ENCODE data around the gene LRIG3.
"Not testable (repeated sequence)": the region's sequence is repeated elsewhere in the genome, so short reads cannot be mapped to it uniquely, and the experiment has no call there.

The LRIG3 gene

GRCh38 chr12:58905422-58905821, 14.9 kb downstream of the LRIG3 start:
- WGBS, 2 experiments, result 96 to 97% methylated on average over 9 of the region's 9 CpGs
- H3K4me1 ChIP-seq (ENCODE audit: control insufficient read depth, insufficient read depth, low read length), result no peaks in the 10 kb centered on the region

GRCh38 chr12:58902726-58903125, 17.6 kb downstream of the LRIG3 start:
- H3K4me3 ChIP-seq (ENCODE audit: insufficient read depth, low read depth, low read length); H3K27ac ChIP-seq (ENCODE audit: insufficient read depth, low read depth, low read length, poor library complexity, severe bottlenecking); H3K27me3 ChIP-seq (ENCODE audit: control insufficient read depth, insufficient read depth, low read length, poor library complexity, severe bottlenecking); H3K9me3 ChIP-seq (ENCODE audit: control insufficient read depth, low read length); H3K4me1 ChIP-seq (ENCODE audit: control insufficient read depth, insufficient read depth, low read length): not testable (repeated sequence)
- WGBS, 2 experiments, result 95 to 100% methylated on average over 1 of the region's 1 CpG
- peaks cover 21% of the 10 kb centered on the region for H3K36me3 ChIP-seq (ENCODE audit: control insufficient read depth, insufficient read depth, low read length)

More at GRCh38 chr12:58905422-58905821, 14.9 kb downstream of the LRIG3 start:
- no peak overlapping the region for H3K4me3 ChIP-seq (ENCODE audit: insufficient read depth, low read depth, low read length)
- H3K36me3 ChIP-seq (ENCODE audit: control insufficient read depth, insufficient read depth, low read length), result peaks cover 18% of the 10 kb centered on the region
- no peaks in the 10 kb centered on the region for H3K27me3 ChIP-seq (ENCODE audit: control insufficient read depth, insufficient read depth, low read length, poor library complexity, severe bottlenecking)
- H3K27ac ChIP-seq (ENCODE audit: insufficient read depth, low read depth, low read length, poor library complexity, severe bottlenecking), result no peak overlapping the region
- no peaks in the 10 kb centered on the region for H3K9me3 ChIP-seq (ENCODE audit: control insufficient read depth, low read length)

- peaks cover 21% of the 10 kb centered on the region for H3K36me3 ChIP-seq (ENCODE audit: control insufficient read depth, insufficient read depth, low read length)
These were observed 18.6 kb downstream of the LRIG3 start for GRCh38 chr12:58901664-58902063.

GRCh38 chr12:58897969-58898368, 22.3 kb downstream of the LRIG3 start:
- Histone ChIP-seq H3K4me1 (ENCODE audit: control insufficient read depth, insufficient read depth, low read length) (no peaks in the 10 kb centered on the region), H3K9me3 (ENCODE audit: control insufficient read depth, low read length) (no peaks in the 10 kb centered on the region), H3K4me3 (ENCODE audit: insufficient read depth, low read depth, low read length) (no peak overlapping the region), H3K27me3 (ENCODE audit: control insufficient read depth, insufficient read depth, low read length, poor library complexity, severe bottlenecking) (no peaks in the 10 kb centered on the region), H3K27ac (ENCODE audit: insufficient read depth, low read depth, low read length, poor library complexity, severe bottlenecking) (no peak overlapping the region), H3K36me3 (ENCODE audit: control insufficient read depth, insufficient read depth, low read length) (peaks cover 8% of the 10 kb centered on the region)
- WGBS, 2 experiments, result 94 to 97% methylated on average over 4 of the region's 4 CpGs

More at GRCh38 chr12:58901664-58902063, 18.6 kb downstream of the LRIG3 start:
- H3K27me3 ChIP-seq (ENCODE audit: control insufficient read depth, insufficient read depth, low read length, poor library complexity, severe bottlenecking), result no peaks in the 10 kb centered on the region
- WGBS, 2 experiments, result 94 to 97% methylated on average over 4 of the region's 5 CpGs
- no peak overlapping the region for H3K27ac ChIP-seq (ENCODE audit: insufficient read depth, low read depth, low read length, poor library complexity, severe bottlenecking)
- no peaks in the 10 kb centered on the region for H3K9me3 ChIP-seq (ENCODE audit: control insufficient read depth, low read length)
- H3K4me1 ChIP-seq (ENCODE audit: control insufficient read depth, insufficient read depth, low read length), result no peaks in the 10 kb centered on the region
- H3K4me3 ChIP-seq (ENCODE audit: insufficient read depth, low read depth, low read length), result no peak overlapping the region

GRCh38 chr12:58896278-58896677, 24.0 kb downstream of the LRIG3 start:
- no peak overlapping the region for H3K4me3 ChIP-seq (ENCODE audit: insufficient read depth, low read depth, low read length)
- H3K27ac ChIP-seq (ENCODE audit: insufficient read depth, low read depth, low read length, poor library complexity, severe bottlenecking), result no peak overlapping the region
- WGBS, 2 experiments, result 88 to 93% methylated on average over 1 of the region's 1 CpG
- peaks cover 8% of the 10 kb centered on the region for H3K36me3 ChIP-seq (ENCODE audit: control insufficient read depth, insufficient read depth, low read length)
- H3K9me3 ChIP-seq (ENCODE audit: control insufficient read depth, low read length), result no peaks in the 10 kb centered on the region
- no peaks in the 10 kb centered on the region for H3K4me1 ChIP-seq (ENCODE audit: control insufficient read depth, insufficient read depth, low read length)
- H3K27me3 ChIP-seq (ENCODE audit: control insufficient read depth, insufficient read depth, low read length, poor library complexity, severe bottlenecking), result no peaks in the 10 kb centered on the region

- WGBS, 2 experiments, result 93 to 96% methylated on average over 4 of the region's 4 CpGs
- Histone ChIP-seq H3K27me3 (ENCODE audit: control insufficient read depth, insufficient read depth, low read length, poor library complexity, severe bottlenecking) (no peaks in the 10 kb centered on the region), H3K4me1 (ENCODE audit: control insufficient read depth, insufficient read depth, low read length) (no peaks in the 10 kb centered on the region), H3K36me3 (ENCODE audit: control insufficient read depth, insufficient read depth, low read length) (peaks cover 8% of the 10 kb centered on the region), H3K4me3 (ENCODE audit: insufficient read depth, low read depth, low read length) (no peak overlapping the region), H3K27ac (ENCODE audit: insufficient read depth, low read depth, low read length, poor library complexity, severe bottlenecking) (no peak overlapping the region), H3K9me3 (ENCODE audit: control insufficient read depth, low read length) (no peaks in the 10 kb centered on the region)
These were observed 25.3 kb downstream of the LRIG3 start for GRCh38 chr12:58895053-58895452.

- Histone ChIP-seq H3K4me1 (ENCODE audit: control insufficient read depth, insufficient read depth, low read length) (no peaks in the 10 kb centered on the region), H3K27me3 (ENCODE audit: control insufficient read depth, insufficient read depth, low read length, poor library complexity, severe bottlenecking) (no peaks in the 10 kb centered on the region), H3K36me3 (ENCODE audit: control insufficient read depth, insufficient read depth, low read length) (peaks cover 12% of the 10 kb centered on the region), H3K9me3 (ENCODE audit: control insufficient read depth, low read length) (no peaks in the 10 kb centered on the region), H3K27ac (ENCODE audit: insufficient read depth, low read depth, low read length, poor library complexity, severe bottlenecking) (no peak overlapping the region), H3K4me3 (ENCODE audit: insufficient read depth, low read depth, low read length) (no peak overlapping the region)
- WGBS, 2 experiments, result 95 to 97% methylated on average over 6 of the region's 6 CpGs
These were observed 26.3 kb downstream of the LRIG3 start for GRCh38 chr12:58894040-58894439.

GRCh38 chr12:58893495-58893894, 26.8 kb downstream of the LRIG3 start:
- 92 to 98% methylated on average over 3 of the region's 3 CpGs for WGBS, 2 experiments
- H3K27ac ChIP-seq (ENCODE audit: insufficient read depth, low read depth, low read length, poor library complexity, severe bottlenecking), result no peak overlapping the region
- H3K9me3 ChIP-seq (ENCODE audit: control insufficient read depth, low read length), result no peaks in the 10 kb centered on the region
- H3K4me3 ChIP-seq (ENCODE audit: insufficient read depth, low read depth, low read length), result no peak overlapping the region
- peaks cover 17% of the 10 kb centered on the region for H3K36me3 ChIP-seq (ENCODE audit: control insufficient read depth, insufficient read depth, low read length)
- H3K4me1 ChIP-seq (ENCODE audit: control insufficient read depth, insufficient read depth, low read length), result no peaks in the 10 kb centered on the region
- no peaks in the 10 kb centered on the region for H3K27me3 ChIP-seq (ENCODE audit: control insufficient read depth, insufficient read depth, low read length, poor library complexity, severe bottlenecking)

GRCh38 chr12:58889557-58889956, 30.7 kb downstream of the LRIG3 start:
- 93 to 94% methylated on average over 6 of the region's 6 CpGs for WGBS, 2 experiments
- H3K36me3 ChIP-seq (ENCODE audit: control insufficient read depth, insufficient read depth, low read length), result peaks cover 28% of the 10 kb centered on the region
- H3K4me3 ChIP-seq (ENCODE audit: insufficient read depth, low read depth, low read length), result no peak overlapping the region
- no peaks in the 10 kb centered on the region for H3K4me1 ChIP-seq (ENCODE audit: control insufficient read depth, insufficient read depth, low read length)
- no peak overlapping the region for H3K27ac ChIP-seq (ENCODE audit: insufficient read depth, low read depth, low read length, poor library complexity, severe bottlenecking)
- H3K27me3 ChIP-seq (ENCODE audit: control insufficient read depth, insufficient read depth, low read length, poor library complexity, severe bottlenecking), result no peaks in the 10 kb centered on the region
- H3K9me3 ChIP-seq (ENCODE audit: control insufficient read depth, low read length), result no peaks in the 10 kb centered on the region

- no peak overlapping the region for H3K27ac ChIP-seq (ENCODE audit: insufficient read depth, low read depth, low read length, poor library complexity, severe bottlenecking)
- no peaks in the 10 kb centered on the region for H3K27me3 ChIP-seq (ENCODE audit: control insufficient read depth, insufficient read depth, low read length, poor library complexity, severe bottlenecking)
- no peak overlapping the region for H3K4me3 ChIP-seq (ENCODE audit: insufficient read depth, low read depth, low read length)
- WGBS, 2 experiments, result 75 to 97% methylated on average over 2 of the region's 4 CpGs
- H3K36me3 ChIP-seq (ENCODE audit: control insufficient read depth, insufficient read depth, low read length), result peaks cover 28% of the 10 kb centered on the region
- no peaks in the 10 kb centered on the region for H3K9me3 ChIP-seq (ENCODE audit: control insufficient read depth, low read length)
- H3K4me1 ChIP-seq (ENCODE audit: control insufficient read depth, insufficient read depth, low read length), result no peaks in the 10 kb centered on the region
These were observed 32.0 kb downstream of the LRIG3 start for GRCh38 chr12:58888131-58888783.
